ENCODE measurements around the gene CRYGN.

DNA sequence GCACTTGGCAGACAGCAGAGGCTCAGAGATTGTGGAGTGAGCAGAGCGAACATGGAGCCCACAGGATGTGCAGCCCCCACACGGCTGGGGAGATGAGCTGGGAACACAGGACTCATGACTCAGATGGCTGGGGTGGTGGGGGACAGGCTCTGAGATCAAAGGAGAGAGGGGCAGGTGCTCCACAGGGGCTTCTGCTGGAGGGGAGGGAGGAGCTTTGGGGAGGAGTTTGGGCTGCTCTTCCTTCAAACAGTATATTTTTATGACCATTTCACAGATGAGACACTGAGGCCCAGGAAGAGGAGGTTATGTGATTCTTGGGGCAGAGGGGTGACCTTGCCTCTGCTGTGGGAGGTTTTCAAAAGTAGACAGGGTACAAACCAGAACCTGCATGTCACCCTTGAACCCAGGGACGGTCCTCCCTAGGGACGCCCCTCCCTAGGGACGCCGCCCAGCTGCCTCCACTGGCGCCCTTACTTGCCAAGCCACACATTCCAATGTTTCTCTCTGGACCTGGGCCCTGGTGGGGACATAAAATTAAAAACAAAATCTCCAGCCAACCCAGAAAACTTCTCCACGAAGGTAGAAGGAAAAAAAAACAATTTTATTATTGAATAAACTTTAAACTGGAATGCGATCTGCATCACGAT, 981 bp upstream of the CRYGN start:
- TF ChIP-seq, protein P1, sequence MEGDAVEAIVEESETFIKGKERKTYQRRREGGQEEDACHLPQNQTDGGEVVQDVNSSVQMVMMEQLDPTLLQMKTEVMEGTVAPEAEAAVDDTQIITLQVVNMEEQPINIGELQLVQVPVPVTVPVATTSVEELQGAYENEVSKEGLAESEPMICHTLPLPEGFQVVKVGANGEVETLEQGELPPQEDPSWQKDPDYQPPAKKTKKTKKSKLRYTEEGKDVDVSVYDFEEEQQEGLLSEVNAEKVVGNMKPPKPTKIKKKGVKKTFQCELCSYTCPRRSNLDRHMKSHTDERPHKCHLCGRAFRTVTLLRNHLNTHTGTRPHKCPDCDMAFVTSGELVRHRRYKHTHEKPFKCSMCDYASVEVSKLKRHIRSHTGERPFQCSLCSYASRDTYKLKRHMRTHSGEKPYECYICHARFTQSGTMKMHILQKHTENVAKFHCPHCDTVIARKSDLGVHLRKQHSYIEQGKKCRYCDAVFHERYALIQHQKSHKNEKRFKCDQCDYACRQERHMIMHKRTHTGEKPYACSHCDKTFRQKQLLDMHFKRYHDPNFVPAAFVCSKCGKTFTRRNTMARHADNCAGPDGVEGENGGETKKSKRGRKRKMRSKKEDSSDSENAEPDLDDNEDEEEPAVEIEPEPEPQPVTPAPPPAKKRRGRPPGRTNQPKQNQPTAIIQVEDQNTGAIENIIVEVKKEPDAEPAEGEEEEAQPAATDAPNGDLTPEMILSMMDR (IDR thresholded peaks at IDR 0.05; ENCODE audit: low read depth, low read length, missing input control) = no peak
- TF ChIP-seq, protein P2, sequence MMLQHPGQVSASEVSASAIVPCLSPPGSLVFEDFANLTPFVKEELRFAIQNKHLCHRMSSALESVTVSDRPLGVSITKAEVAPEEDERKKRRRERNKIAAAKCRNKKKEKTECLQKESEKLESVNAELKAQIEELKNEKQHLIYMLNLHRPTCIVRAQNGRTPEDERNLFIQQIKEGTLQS (IDR thresholded peaks at IDR 0.05) = no peak
- TF ChIP-seq, protein P3, sequence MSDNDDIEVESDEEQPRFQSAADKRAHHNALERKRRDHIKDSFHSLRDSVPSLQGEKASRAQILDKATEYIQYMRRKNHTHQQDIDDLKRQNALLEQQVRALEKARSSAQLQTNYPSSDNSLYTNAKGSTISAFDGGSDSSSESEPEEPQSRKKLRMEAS (IDR thresholded peaks at IDR 0.05) = no peak
- no peak for TF ChIP-seq GABPA (IDR thresholded peaks at IDR 0.05 in 1 of 2, conservative IDR thresholded peaks at IDR 0.05 in 1 of 2)
- no peak for TF ChIP-seq TAF1 (conservative IDR thresholded peaks at IDR 0.05)
- TF ChIP-seq, protein P4, sequence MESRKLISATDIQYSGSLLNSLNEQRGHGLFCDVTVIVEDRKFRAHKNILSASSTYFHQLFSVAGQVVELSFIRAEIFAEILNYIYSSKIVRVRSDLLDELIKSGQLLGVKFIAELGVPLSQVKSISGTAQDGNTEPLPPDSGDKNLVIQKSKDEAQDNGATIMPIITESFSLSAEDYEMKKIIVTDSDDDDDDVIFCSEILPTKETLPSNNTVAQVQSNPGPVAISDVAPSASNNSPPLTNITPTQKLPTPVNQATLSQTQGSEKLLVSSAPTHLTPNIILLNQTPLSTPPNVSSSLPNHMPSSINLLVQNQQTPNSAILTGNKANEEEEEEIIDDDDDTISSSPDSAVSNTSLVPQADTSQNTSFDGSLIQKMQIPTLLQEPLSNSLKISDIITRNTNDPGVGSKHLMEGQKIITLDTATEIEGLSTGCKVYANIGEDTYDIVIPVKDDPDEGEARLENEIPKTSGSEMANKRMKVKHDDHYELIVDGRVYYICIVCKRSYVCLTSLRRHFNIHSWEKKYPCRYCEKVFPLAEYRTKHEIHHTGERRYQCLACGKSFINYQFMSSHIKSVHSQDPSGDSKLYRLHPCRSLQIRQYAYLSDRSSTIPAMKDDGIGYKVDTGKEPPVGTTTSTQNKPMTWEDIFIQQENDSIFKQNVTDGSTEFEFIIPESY (IDR thresholded peaks at IDR 0.05) = no peak
- TF ChIP-seq HNF4G (IDR thresholded peaks at IDR 0.05) = no peak
- no peak for TF ChIP-seq EGR1 (IDR thresholded peaks at IDR 0.05; ENCODE audit: low read depth in 2 of 2)
- TF ChIP-seq, protein P5, sequence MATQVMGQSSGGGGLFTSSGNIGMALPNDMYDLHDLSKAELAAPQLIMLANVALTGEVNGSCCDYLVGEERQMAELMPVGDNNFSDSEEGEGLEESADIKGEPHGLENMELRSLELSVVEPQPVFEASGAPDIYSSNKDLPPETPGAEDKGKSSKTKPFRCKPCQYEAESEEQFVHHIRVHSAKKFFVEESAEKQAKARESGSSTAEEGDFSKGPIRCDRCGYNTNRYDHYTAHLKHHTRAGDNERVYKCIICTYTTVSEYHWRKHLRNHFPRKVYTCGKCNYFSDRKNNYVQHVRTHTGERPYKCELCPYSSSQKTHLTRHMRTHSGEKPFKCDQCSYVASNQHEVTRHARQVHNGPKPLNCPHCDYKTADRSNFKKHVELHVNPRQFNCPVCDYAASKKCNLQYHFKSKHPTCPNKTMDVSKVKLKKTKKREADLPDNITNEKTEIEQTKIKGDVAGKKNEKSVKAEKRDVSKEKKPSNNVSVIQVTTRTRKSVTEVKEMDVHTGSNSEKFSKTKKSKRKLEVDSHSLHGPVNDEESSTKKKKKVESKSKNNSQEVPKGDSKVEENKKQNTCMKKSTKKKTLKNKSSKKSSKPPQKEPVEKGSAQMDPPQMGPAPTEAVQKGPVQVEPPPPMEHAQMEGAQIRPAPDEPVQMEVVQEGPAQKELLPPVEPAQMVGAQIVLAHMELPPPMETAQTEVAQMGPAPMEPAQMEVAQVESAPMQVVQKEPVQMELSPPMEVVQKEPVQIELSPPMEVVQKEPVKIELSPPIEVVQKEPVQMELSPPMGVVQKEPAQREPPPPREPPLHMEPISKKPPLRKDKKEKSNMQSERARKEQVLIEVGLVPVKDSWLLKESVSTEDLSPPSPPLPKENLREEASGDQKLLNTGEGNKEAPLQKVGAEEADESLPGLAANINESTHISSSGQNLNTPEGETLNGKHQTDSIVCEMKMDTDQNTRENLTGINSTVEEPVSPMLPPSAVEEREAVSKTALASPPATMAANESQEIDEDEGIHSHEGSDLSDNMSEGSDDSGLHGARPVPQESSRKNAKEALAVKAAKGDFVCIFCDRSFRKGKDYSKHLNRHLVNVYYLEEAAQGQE (IDR thresholded peaks at IDR 0.05) = no peak
- no peak for TF ChIP-seq HNF4A (conservative IDR thresholded peaks at IDR 0.05)
- no peak for TF ChIP-seq RAD21 (IDR thresholded peaks at IDR 0.05)
- TF ChIP-seq YY1 (IDR thresholded peaks at IDR 0.05) = no peak
- TF ChIP-seq RXRA (IDR thresholded peaks at IDR 0.05) = no peak

Data from liver (tissue), 3 donors.